HCT116 (cell line): ENCODE data around the gene HIRIP3. TPM values are rescaled to one million over a fixed set of nuclear protein-coding genes. Genes with fewer than 3 reads are reported as not detected.

Source experiments
- ATAC-seq: fragments of 200-7000 bp; cut with Tn5 transposase; 2 replicates; pipeline ENCODE4 v1.9.1; 2020; ENCODE audit warnings: mild to moderate bottlenecking, moderate library complexity
- BruUV-seq: library from RNA; stranded (reverse); fragments of 400-500 nt; replicated peaks from 2 replicates; lab custom pipeline; 2021; lab: Mats Ljungman, UMichigan
- CTCF ChIA-PET: fragments of 300-600 bp; sonication (Branson Sonifier 250); formaldehyde crosslinking; loops from one replicate; lab custom pipeline; 2021; ENCODE audit warnings: antibody characterized with exemption; lab: Charles Lee
- POLR2A ChIA-PET: fragments of 300-600, 350-600 bp; sonication (Branson Sonifier 250); formaldehyde crosslinking; loops from one replicate; lab custom pipeline; 2021; ENCODE audit warnings: antibody characterized with exemption; lab: Charles Lee
- RAD21 ChIA-PET, 2 experiments: fragments of 300-600 bp; sonication (Branson Sonifier 250); formaldehyde crosslinking; loops; one replicate each; lab custom pipeline; 2023; ENCODE audit warnings: low total read pairs in 2 of 2; ENCODE audit not compliant: uncharacterized antibody in 2 of 2, unreplicated experiment in 2 of 2, low non-redundant PET in 1 of 2; lab: Charles Lee
- DNase-seq: peaks from one replicate; pipeline ENCODE4 v3.0.0-alpha.2; 2010; ENCODE audit warnings: low read depth, low spot score
- H2AFZ ChIP-seq: fragments of 200-600 bp; shearing (Covaris generic), sonication (generic); 2 replicates; pipeline ENCODE4 v1.6.1; 2017; ENCODE audit warnings: low read depth, mixed run types, mixed read lengths, antibody characterized with exemption, low read length; ENCODE audit not compliant: poor library complexity, severe bottlenecking
- H3K27ac ChIP-seq: 2 replicates; pipeline ENCODE4 v1.5.1; 2012; ENCODE audit warnings: low read depth, low read length
- H3K27me3 ChIP-seq: fragments of 200-600 bp; sonication (generic); 2 replicates; pipeline ENCODE4 v1.6.1; 2016; ENCODE audit warnings: mixed run types, low read length, mixed read lengths; ENCODE audit not compliant: insufficient read depth
- H3K36me3 ChIP-seq, 2 experiments: fragments of 200-500 bp in 1 of 2; fragments of 200-600 bp in 1 of 2; sonication (Bioruptor generic) in 1 of 2; sonication (generic) in 1 of 2; 2 replicates each; pipeline versions ENCODE4 v1.5.1 to v1.6.1; 2014 to 2016; ENCODE audit warnings: low read length in 2 of 2, inconsistent platforms in 1 of 2, mixed read lengths in 1 of 2, mixed run types in 1 of 2; ENCODE audit not compliant: insufficient read depth in 2 of 2, control insufficient read depth in 1 of 2
- H3K4me1 ChIP-seq, 2 experiments: fragments of 200-600 bp in 1 of 2; sonication (generic) in 1 of 2; 2 replicates each; pipeline versions ENCODE4 v1.5.1 to v1.6.1; 2012 to 2017; ENCODE audit warnings: low read length in 2 of 2, inconsistent platforms in 1 of 2, mild to moderate bottlenecking in 1 of 2, mixed read lengths in 1 of 2, mixed run types in 1 of 2, moderate library complexity in 1 of 2; ENCODE audit not compliant: insufficient read depth in 2 of 2, control insufficient read depth in 1 of 2
- H3K4me2 ChIP-seq: fragments of 200-600 bp; sonication (generic); 2 replicates; pipeline ENCODE4 v1.6.1; 2017; ENCODE audit warnings: mixed run types, low read length, mixed read lengths
- H3K4me3 ChIP-seq, 2 experiments: fragments of 200-600 bp in 1 of 2; sonication (generic) in 1 of 2; replicated peaks in 1 of 2; 2 replicates each; pipeline ENCODE4 v1.5.1; 2011 to 2016; ENCODE audit warnings: low read length in 2 of 2, control low read depth in 1 of 2, low read depth in 1 of 2, mild to moderate bottlenecking in 1 of 2, mixed read lengths in 1 of 2, mixed run types in 1 of 2
- H3K79me2 ChIP-seq: fragments of 200-600 bp; sonication (generic); 2 replicates; pipeline ENCODE4 v1.6.1; 2017; ENCODE audit warnings: mild to moderate bottlenecking, mixed run types, low read length, moderate library complexity, mixed read lengths; ENCODE audit not compliant: insufficient read depth
- H3K9ac ChIP-seq: fragments of 200-600 bp; sonication (generic); 2 replicates; pipeline ENCODE4 v1.6.1; 2016; ENCODE audit warnings: low read length, mixed read lengths
- H3K9me2 ChIP-seq: fragments of 200-600 bp; sonication (generic), shearing (Covaris generic); 2 replicates; pipeline ENCODE4 v1.6.1; 2017; ENCODE audit warnings: mixed run types, mild to moderate bottlenecking, moderate library complexity; ENCODE audit not compliant: insufficient read depth
- H3K9me3 ChIP-seq, 2 experiments: fragments of 200-500 bp in 1 of 2; fragments of 200-600 bp in 1 of 2; sonication (Bioruptor generic) in 1 of 2; sonication (generic) in 1 of 2; 2 replicates each; pipeline ENCODE4 v1.6.1; 2014 to 2017; ENCODE audit warnings: low read length in 2 of 2, mixed read lengths in 2 of 2, inconsistent platforms in 1 of 2, low read depth in 1 of 2, mild to moderate bottlenecking in 1 of 2, mixed run types in 1 of 2, moderate library complexity in 1 of 2; ENCODE audit not compliant: control insufficient read depth in 1 of 2, insufficient read depth in 1 of 2
- H4K20me1 ChIP-seq: fragments of 200-600 bp; sonication (generic), shearing (Covaris generic); 2 replicates; pipeline ENCODE4 v1.6.1; 2017; ENCODE audit warnings: mixed run types, mild to moderate bottlenecking, moderate library complexity; ENCODE audit not compliant: insufficient read depth
- CBX3 ChIP-seq: IDR thresholded peaks from 2 replicates; pipeline ENCODE4 v1.6.1; 2012; ENCODE audit warnings: low read depth
- CEBPB ChIP-seq: IDR thresholded peaks from 2 replicates; pipeline ENCODE4 v1.6.1; 2012; ENCODE audit warnings: low read depth
- EGR1 ChIP-seq: IDR thresholded peaks from 2 replicates; pipeline ENCODE4 v1.6.1; 2012; ENCODE audit warnings: low read depth
- EZH2phosphoT487 ChIP-seq: fragments of 200-600 bp; IDR thresholded peaks from 2 replicates; pipeline ENCODE4 v1.6.1; 2018; ENCODE audit warnings: antibody characterized with exemption, borderline replicate concordance
- FOSL1 ChIP-seq: IDR thresholded peaks from 2 replicates; pipeline ENCODE4 v1.6.1; 2012; ENCODE audit warnings: low read depth
- POLR2A ChIP-seq: IDR thresholded peaks from 2 replicates; pipeline ENCODE4 v1.7.0; 2011; ENCODE audit warnings: borderline replicate concordance; ENCODE audit not compliant: insufficient read depth, insufficient read length; ENCODE audit errors: extremely low read depth
- POLR2AphosphoS5 ChIP-seq: IDR thresholded peaks from 2 replicates; pipeline ENCODE4 v1.6.1; 2011; ENCODE audit warnings: mild to moderate bottlenecking, low read depth, low read length, moderate library complexity
- SP1 ChIP-seq: IDR thresholded peaks from 2 replicates; pipeline ENCODE4 v1.6.1; 2012; ENCODE audit warnings: low read depth
- SRF ChIP-seq: IDR thresholded peaks from 2 replicates; pipeline ENCODE4 v1.6.1; 2012; ENCODE audit warnings: low read depth
- TCF7L2 ChIP-seq: IDR thresholded peaks from 2 replicates; pipeline ENCODE4 v1.7.0; 2011; ENCODE audit warnings: borderline replicate concordance, inconsistent platforms; ENCODE audit not compliant: insufficient read depth, insufficient read length; ENCODE audit errors: extremely low read depth
- intact Hi-C: fragments of 100-400 bp; cut with micrococcal nuclease; formaldehyde crosslinking; loops from 2 replicates; pipeline ENCODE4 v1.10.0; 2022
- total RNA-seq: library from RNA; stranded (reverse); gene quantifications from one replicate; pipeline ENCODE4 v1.2.1, GENCODE V29; 2021; ENCODE audit not compliant: unreplicated experiment
- TF ChIP-seq, protein P1 (sequence below): IDR thresholded peaks from 2 replicates; pipeline ENCODE4 v1.6.1; 2012; ENCODE audit warnings: low read depth
- TF ChIP-seq, protein P2 (sequence below): IDR thresholded peaks from 2 replicates; pipeline ENCODE4 v1.6.1; 2011; ENCODE audit warnings: mild to moderate bottlenecking, low read length, moderate library complexity; ENCODE audit not compliant: insufficient replicate concordance; ENCODE audit errors: extremely low read depth

HIRIP3 gene
- total RNA-seq, 1 experiment from 2014 or later, result 21.8 TPM

DNA sequence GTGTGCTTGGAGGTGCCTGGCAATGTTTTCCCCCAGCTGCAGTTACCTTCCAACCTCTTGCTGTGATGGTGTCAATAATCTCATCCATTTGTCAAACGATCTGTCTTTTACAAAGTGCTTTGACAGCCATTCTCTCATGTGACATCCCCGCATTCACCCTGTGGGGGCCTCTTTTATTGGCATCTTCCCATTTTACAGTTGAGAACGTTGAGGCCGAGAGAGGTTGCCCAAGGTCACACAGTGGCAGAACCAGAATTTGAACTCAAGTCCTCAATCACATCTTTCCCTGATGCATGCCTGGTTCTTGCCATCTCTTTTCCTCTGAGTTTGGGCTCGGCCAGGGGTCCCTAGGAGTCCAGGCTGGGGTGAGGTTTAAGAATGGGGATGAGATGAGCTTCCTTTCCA lies 20.3 kb downstream of the HIRIP3 start (continued):
- TF ChIP-seq SRF, result no peak

DNA sequence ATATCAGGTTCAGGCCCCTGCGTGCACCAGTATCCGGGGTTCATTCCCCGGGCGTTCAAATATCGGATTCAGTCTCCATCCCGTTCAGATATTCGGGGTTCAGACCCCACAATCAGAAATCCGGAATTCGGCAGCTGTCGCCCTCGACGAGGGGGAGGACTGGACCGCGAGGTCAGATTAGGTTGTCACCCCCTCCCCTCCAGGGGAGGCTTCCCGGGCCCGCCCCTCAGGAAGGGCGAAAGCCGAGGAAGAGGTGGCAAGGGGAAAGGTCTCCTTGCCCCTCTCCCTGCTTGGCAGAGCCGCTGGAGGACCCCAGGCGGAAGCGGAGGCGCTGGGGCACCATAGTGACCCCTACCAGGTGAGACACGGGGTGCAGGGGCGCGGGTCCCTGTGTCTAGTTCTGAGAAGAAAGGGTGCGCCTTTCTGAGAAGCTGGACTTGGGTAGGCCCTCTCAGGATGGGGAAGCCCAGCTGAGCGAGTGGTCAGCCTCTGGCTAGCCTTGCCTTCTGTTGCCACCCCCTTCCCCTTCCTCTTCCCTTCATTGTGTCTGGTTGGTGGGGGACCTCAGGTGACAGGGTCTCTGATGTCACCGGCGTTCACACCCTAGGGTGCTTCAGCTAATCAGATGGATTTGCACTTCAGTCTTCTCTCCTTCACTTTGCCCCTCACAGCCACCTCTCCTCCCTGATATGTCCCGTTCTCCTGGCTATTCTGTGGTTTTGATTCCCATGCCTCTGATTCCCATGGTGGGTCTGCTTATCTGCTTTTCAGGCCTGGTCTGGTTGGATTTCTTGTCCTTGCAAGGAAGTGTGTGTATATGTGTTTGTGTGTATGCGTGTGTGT lies 20.9 kb downstream of the HIRIP3 start:
- H3K79me2 ChIP-seq, result peaks cover 53% of the 10 kb centered on the region
- intact Hi-C loops, result loop anchor here (5.0 kb wide), 1 partner anchor 47 kb away; the partner anchor contains the start of gene KCTD13
- peak overlapping the region; percentile 96 to 98 for H3K4me3 ChIP-seq
- H3K4me1 ChIP-seq, result peaks cover 8 to 26% of the 10 kb centered on the region in 2 experiments
- RAD21 ChIA-PET, result no interaction called here
- CTCF ChIA-PET, result interaction anchor here (1.7 kb wide), 1 partner anchor 30 kb away, joined by 4 read pairs; no protein-coding TSS in a partner anchor
- BruUV-seq, result no TSS peak
- peaks cover 20 to 21% of the 10 kb centered on the region in 2 experiments for H3K36me3 ChIP-seq
- peak overlapping the region; percentile 79 for H3K27ac ChIP-seq
- no peak for DNase-seq
- ATAC-seq, result no peak
- POLR2A ChIA-PET, result interaction anchor here (1.1 to 1.8 kb wide), 3 partner anchors 13 to 159 kb away, joined by 4 to 18 read pairs (median 4); partner anchors contain the start of genes KCTD13, PAGR1 and TMEM219
- H3K27me3 ChIP-seq, result no peaks in the 10 kb centered on the region
- no peaks in the 10 kb centered on the region for H4K20me1 ChIP-seq
- H3K9ac ChIP-seq, result peak overlapping the region; percentile 97
- TF ChIP-seq, protein P1, sequence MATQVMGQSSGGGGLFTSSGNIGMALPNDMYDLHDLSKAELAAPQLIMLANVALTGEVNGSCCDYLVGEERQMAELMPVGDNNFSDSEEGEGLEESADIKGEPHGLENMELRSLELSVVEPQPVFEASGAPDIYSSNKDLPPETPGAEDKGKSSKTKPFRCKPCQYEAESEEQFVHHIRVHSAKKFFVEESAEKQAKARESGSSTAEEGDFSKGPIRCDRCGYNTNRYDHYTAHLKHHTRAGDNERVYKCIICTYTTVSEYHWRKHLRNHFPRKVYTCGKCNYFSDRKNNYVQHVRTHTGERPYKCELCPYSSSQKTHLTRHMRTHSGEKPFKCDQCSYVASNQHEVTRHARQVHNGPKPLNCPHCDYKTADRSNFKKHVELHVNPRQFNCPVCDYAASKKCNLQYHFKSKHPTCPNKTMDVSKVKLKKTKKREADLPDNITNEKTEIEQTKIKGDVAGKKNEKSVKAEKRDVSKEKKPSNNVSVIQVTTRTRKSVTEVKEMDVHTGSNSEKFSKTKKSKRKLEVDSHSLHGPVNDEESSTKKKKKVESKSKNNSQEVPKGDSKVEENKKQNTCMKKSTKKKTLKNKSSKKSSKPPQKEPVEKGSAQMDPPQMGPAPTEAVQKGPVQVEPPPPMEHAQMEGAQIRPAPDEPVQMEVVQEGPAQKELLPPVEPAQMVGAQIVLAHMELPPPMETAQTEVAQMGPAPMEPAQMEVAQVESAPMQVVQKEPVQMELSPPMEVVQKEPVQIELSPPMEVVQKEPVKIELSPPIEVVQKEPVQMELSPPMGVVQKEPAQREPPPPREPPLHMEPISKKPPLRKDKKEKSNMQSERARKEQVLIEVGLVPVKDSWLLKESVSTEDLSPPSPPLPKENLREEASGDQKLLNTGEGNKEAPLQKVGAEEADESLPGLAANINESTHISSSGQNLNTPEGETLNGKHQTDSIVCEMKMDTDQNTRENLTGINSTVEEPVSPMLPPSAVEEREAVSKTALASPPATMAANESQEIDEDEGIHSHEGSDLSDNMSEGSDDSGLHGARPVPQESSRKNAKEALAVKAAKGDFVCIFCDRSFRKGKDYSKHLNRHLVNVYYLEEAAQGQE, result no peak
- no peak for TF ChIP-seq POLR2A
- TF ChIP-seq SP1, result no peak
- no peak for TF ChIP-seq POLR2AphosphoS5
- no peak for TF ChIP-seq CEBPB
- TF ChIP-seq EZH2phosphoT487, result no peak
- TF ChIP-seq CBX3, result no peak
- TF ChIP-seq, protein P2, sequence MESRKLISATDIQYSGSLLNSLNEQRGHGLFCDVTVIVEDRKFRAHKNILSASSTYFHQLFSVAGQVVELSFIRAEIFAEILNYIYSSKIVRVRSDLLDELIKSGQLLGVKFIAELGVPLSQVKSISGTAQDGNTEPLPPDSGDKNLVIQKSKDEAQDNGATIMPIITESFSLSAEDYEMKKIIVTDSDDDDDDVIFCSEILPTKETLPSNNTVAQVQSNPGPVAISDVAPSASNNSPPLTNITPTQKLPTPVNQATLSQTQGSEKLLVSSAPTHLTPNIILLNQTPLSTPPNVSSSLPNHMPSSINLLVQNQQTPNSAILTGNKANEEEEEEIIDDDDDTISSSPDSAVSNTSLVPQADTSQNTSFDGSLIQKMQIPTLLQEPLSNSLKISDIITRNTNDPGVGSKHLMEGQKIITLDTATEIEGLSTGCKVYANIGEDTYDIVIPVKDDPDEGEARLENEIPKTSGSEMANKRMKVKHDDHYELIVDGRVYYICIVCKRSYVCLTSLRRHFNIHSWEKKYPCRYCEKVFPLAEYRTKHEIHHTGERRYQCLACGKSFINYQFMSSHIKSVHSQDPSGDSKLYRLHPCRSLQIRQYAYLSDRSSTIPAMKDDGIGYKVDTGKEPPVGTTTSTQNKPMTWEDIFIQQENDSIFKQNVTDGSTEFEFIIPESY, result no peak
- no peak for TF ChIP-seq EGR1
- no peak for TF ChIP-seq FOSL1
- TF ChIP-seq TCF7L2, result no peak
- H3K9me3 ChIP-seq, result no peaks in the 10 kb centered on the region; a peak in 1 of 4 replicates
- peak overlapping the region; percentile 95 for H3K4me2 ChIP-seq
- no peaks in the 10 kb centered on the region for H3K9me2 ChIP-seq
- H2AFZ ChIP-seq, result no peak overlapping the region
